Peyer's patch (tissue), 4 donors: ENCODE data around the gene MTMR3.

Experiments
- CTCF ChIP-seq, 6 experiments: fragments of 450-650 bp in 4 of 6; fragments of 200-600 bp in 2 of 6; sonication (generic) in 1 of 6; IDR thresholded peaks; one replicate each; pipeline ENCODE4 v1.5.1; 2017 to 2019; ENCODE audit warnings: antibody characterized with exemption in 6 of 6, mild to moderate bottlenecking in 3 of 6, moderate library complexity in 1 of 6
- POLR2A ChIP-seq, 2 donors: fragments of 450-650 bp; IDR thresholded peaks; one replicate each; pipeline ENCODE4 v1.5.1; 2017; ENCODE audit warnings: antibody characterized with exemption in 2 of 2, mild to moderate bottlenecking in 2 of 2, moderate library complexity in 2 of 2

GRCh38 chr22:30044881-30045493 is 162.0 kb downstream of the MTMR3 start:
- no peak for TF ChIP-seq CTCF (IDR thresholded peaks at IDR 0.05)
- no peak for TF ChIP-seq POLR2A (IDR thresholded peaks at IDR 0.05)
